COR-L47 (cell line): ENCODE results near the gene PSAP.

Experiments
- DNase-seq: peaks from one replicate; lab custom pipeline; 2025; lab: John Stamatoyannopoulos, UW

Gene PSAP

DNA sequence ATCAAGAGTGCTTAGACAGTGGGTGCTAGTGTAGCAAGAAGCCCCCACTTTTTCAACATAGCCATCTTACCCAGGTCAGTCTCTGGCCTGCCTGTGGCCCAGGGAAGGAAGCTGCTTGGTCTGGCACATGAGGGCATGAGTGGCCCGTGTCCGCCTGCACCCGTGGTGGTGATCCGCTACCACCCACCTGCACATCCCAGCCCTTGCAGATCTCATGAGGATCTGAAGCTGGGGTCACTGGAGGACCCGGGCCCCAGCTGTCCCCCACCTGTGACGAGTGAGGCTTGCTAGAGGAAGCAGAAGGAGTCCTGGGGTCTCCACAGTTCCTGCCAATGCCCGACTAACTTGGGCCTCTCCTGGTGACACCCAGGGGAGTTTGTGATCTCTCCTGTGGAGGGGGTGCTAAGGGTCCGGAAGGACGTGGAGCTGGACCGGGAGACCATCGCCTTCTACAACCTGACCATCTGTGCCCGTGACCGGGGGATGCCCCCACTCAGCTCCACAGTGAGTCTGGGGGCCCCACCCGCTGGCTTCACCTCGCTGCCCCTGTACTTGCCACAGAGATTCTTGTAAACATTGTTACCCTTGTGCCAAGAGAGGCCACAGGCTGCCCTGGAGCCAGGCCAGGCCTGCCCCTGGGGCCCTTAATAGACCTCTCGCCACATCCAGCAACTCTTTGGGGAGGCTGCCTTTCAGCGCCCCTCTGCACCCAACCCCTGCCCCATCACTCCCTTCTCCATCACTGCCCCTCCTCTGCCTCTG is 67.0 kb downstream of the PSAP start:
- DNase-seq: no peak

DNA sequence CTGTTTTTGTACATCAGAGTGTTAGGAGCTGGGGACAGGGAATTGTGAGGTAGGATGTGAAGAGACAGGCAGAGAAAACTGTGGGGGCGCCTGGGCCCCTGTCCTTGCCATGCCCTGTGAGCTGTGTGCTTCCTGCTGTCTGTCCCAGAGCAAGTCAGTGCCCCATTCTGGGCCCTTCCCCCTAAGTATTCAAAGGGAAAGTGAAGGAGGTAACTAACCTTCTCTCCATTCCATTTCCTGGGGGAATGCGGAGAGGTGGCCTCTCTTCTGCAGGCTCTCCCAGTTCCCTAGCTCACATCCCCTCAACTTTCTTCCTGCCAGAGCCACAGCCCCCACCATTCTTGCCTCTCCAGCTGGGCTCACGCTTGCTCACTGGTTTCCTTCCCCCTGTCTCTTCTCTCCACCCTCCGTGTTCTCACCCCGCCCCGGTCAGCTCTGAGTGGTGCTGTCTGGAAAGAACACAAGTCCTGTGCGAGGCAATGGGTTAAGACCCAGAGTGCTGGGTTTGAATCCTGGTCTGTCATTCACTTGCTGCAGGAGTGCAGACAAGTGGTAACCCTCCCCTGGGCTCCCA is 68.0 kb downstream of the PSAP start:
- DNase-seq: no peak

DNA sequence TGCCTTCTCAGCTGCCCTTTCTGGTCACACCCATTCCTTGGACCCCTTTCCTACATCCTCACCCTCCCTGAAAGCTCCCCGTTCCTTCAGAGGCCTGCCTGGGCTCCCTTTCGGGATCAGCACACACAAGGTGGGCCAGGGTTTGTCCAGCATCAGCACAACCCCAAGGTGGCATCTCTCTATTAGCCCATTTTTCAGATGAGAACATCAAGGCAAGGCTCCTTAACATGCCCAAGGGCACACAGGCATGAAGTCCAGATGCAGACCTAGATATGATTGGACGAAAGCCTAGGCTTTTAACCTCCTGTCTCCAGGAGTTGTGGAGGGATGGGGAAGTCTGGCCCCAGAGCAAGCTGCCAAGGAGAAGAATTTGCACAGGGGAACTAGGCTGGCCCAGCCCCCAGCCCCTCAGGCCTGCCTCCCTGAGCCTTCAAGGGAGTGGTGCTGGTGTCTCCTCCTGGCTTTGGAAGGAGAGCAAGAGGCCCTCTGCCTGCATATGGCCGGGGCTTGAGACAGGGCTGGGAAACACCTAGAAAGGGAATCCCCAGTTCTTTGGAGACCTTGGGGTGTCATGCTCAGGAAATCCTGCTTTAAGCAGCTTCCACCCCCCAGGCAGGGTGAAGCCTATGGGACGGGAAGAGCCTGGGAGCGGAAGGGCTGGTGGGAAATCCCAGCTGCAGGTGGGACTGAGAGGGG is 68.7 kb downstream of the PSAP start:
- DNase-seq: no peak

DNA sequence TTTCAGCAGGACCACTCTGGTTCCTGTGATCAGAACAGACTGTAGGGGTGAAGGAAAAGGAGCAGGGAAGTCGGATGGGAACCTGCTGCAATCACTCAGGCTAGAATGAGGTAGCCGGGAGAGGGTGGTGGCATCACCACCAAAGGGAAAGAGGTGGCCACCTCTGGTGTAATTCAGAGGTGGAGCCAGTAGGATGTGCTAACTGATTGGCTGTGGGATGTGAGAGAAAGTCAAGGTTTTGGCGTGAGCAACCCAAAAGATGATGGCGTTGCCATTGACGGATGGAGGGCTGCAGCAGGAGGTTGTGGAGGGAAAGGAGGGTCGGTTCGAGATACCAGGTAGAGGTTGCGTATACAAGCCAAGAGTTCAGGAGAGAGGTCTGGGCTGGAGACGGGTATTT is 70.3 kb downstream of the PSAP start:
- DNase-seq: no peak

DNA sequence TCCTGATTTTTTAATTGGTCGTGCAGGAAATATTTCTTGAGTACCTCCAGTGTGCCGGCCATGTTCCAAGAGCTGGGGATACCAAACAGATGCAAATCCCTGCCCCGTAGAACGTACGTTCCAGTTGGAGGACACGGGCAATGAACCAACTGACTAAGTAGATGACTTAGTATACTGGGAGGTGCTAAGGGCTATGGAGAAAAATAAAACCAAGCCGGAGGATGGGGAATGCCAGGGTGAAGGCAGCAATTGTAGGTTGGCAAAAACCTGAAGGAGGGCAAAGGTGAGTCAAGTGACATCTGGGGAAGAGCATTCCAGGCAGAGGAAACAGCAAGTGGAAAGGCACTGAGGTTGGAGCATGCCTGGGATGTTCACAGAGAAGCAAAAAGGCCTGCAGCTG is 70.9 kb downstream of the PSAP start:
- no peak for DNase-seq

DNA sequence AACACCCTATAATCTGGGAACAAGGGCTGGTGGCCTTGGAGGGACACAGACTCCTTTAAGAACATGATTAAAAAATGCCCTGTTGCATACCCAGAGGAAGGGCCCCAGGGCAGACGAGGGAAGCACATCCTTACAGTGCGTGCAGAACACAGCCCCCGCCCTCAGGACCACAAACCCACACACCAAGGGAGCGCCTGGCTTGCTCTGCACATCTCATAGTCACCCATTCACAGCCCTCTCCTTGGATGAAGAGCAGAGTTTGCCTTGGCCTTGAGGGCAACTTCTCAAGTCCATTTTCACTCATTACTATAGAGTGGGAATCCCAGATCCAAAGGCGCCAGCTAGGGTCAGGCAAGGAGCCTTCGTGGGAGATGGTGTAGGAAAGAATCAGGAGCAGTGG is 71.4 kb downstream of the PSAP start:
- no peak for DNase-seq

DNA sequence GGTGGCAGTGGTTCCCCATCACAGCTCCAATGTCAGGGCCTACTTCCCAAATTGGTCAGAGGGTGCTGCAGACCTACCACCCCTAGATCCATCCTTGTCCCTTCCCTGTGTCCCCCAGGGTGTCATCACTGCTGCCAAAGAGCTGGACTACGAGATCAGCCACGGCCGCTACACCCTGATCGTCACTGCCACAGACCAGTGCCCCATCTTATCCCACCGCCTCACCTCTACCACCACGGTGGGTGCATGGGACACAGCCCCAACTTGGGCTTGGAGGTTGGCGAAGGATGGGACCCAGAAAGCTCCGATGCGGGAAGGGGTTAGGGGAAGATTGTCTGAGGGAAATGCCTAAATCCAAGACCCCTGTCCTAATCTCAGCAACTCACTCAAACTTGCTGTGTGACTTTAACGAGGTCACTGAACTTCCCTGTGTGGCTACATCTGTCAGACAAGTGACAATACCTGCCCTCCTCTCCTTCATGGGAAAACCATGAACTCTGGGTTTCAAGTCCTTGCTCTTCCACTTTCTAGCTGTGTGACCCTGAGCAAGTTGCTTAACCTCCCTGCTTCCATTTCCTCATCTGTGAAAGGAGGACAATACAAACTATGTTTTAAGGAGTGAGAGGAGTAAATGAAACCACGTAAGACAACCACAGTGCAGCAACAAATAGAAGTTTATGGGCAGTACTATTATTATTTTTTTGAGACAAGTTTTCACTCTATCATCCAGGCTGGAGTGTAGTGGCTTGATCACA is 72.8 kb downstream of the PSAP start:
- DNase-seq: no peak

DNA sequence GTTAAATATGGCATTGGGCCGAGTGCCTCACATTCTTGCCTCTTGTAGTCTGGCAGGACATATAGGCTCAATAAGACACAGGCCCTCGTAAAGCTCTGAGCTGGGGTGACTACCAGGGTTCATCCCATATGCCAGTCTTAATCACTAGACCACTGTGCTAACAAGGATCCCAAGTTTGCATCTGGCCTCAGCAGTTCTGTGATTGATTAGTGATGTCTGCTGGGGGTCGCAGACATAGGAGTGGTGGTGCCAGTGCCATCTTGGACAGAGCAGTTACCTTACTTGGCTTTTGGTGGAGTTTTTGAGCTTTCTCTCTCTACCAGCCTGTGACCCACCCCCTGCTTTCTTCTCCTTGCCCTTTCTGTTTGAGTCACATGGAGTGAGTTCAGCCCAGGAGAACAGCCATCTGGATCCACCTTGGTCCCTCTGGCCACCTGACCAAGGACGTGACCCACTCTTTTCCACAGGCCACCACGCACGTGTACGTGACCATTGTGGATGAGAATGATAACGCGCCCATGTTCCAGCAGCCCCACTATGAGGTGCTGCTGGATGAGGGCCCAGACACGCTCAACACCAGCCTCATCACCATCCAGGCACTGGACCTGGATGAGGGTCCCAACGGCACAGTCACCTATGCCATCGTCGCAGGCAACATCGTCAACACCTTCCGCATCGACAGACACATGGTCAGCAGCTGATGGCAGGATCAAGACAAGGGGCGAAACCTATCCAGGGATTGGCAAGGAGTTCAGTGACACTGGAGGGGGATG is 73.7 kb downstream of the PSAP start:
- DNase-seq: no peak

DNA sequence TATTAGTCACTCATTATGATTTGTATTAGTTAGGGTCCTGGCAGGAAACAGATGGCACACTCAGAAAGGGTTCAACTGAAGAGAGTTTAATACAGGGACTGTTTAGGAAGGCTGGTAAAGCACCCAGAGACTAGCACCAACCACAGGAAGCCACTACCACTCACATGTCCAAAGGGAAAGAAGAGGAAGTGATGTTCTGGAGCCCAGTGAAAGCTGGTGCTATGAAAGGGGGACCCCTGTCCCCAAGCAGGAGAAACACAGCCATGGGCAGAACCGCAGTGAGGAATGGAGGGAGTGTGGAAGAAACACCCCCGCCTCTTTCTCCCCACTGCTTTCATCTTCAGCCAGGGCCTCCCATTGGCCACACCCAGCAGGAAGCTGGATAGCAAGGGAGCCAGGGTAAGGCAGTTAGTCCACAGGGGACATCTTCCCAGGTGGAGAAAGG is 74.5 kb downstream of the PSAP start:
- DNase-seq: no peak

DNA sequence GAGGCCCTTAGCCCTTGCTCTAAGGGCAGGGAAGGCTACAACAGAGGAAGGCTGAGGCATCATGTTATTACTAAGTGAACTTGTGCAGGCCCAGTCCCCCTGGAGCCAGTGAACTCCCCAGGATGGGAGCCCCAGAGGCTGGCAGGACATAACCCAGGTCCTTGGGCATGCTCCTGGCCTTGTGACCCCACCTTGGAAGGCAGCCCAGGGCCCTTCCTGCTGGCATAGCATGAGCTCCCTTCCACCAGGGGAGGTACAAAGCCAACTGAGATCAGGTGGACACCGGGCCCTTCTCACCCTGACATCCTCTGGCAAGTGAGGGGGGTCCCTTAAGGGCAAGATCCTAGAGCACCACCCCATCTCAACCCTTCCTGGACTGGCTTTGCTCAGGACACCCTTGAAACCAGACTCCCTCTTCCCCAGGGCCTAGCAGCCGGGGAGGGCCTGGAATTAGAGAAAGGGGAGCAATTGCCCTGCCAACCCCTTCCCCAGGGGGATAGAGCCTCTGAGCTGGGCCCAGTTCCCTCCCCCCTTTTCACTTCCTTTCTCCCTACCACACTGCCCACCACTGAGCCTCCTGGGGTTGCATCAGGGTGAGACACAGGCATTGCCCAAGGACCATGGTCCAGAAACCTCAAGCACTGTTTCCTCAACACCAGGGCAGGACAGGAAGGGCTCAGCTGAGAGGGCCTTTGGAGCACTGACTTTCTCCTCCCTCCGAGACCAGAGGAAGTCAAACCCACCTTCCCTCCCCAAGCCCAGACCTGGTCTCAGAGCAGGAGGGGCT is 75.9 kb downstream of the PSAP start:
- DNase-seq: no peak

DNA sequence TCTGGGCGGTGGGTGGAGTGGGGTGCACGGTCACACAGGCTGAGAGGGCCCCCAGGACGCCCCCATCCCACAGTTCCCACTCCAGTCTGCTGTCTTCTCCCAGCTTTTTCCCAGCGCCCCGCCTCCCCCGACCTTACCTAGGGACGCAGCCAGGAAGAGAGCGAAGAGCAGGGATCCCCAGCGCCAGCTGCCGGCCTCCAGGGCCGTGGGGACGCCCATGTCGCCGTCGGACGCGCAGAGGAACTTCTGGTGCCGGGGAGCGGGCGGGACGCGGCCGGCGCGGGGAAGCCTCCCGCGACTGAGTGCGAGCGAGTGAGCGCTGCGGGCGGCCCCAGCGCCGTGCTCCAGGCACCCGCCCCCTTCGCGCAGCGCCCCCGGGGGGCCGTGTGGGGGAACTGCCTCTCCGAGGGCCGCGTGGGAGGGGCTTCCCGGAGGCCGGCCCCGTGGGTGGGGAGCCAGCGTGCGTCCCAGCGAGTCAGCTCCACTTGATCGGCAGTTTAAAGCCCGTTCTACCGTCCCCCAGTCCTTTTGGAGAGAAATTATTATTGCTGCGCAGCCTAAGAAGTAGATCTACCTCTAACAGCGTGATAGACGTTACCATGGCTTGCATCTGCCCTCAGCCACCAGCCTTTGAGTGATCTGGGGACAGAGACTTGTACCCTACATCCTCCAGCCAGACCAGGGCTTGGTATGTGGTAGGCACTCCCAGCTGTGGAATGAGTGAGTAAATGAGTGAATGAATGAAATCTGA is 77.7 kb downstream of the PSAP start, which contains the start of gene VSIR:
VSIR (minus strand) TSS at position 300 of the 751 bp plus-strand sequence; CDS start at position 219, 81 bp downstream.
- DNase-seq: peak; percentile 33

DNA sequence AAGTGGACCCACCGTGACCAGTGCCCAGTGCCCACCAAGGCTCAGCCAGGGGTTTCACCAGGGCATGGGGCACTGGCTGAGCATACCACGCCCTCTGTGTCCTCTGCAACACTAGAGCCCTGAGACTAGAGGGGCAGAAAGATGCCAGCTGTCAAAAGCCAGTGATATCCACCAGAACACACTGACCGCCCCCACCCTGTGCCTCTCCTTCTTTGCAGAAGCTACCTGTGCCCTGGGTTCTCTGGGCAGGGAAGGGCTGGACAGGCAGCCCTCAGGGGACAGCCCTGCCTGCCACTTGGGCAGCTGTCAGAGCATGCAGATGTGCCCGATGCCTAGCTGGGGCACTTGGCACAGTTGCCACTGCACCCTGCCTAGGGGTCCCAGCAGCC is 78.2 kb downstream of the PSAP start:
- DNase-seq: no peak

DNA sequence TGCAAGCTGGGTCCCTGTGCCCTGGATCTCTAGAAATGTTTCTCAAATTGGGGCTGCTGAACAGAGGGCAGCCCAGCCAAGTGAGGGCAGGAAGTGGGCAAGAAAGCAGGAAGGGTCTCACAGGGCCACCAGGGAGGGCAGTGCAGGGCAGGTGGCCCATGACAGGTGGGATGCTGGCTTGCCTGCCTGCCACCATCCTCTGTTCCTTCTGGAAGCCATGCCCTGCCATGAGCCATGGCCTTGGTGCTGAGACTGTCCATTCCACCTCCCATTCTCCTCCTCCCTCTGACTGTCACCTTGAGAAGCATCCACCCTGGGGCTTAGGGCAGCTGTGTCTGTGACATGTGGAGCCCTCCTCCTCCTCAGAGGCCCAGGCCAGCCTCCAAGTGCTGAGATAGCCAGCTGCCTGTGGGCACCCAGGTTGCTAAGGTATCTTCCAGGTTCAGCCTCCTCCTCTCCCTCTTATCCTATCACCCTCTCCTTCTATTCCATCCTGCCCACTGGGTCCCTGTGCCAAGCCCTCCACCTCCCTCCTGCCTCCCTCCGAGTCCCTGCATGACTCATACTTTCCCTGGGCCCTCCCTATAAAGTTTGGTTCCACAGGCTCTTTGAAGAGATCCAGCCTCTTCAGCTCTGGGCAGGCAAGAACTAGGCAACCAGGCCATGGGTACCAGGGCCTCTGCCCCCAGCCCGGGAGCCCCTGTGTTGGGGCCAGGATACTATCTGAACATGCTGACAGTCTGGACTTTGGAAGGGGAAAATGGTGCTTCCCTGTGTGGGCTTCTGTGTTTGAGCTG is 79.0 kb downstream of the PSAP start:
- no peak for DNase-seq

DNA sequence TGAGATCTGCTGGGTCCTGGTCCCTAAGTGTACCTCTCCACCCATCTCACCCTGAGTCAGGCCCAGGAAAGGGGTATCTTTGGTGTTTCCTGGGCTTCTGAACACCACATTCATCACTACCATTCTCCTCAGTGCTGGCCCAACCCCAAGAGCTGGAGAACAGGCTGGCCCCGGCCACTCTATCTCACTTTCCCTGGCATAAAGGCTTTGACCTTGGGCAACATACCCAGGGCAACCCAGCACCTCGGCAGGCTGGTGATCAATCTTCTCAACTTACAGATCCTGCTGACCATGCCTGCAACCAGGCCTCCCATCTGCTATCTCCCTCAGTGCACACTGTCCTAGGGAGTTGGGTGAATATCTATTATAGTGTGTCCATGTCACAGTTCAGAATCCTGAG is 79.8 kb downstream of the PSAP start:
- no peak for DNase-seq

DNA sequence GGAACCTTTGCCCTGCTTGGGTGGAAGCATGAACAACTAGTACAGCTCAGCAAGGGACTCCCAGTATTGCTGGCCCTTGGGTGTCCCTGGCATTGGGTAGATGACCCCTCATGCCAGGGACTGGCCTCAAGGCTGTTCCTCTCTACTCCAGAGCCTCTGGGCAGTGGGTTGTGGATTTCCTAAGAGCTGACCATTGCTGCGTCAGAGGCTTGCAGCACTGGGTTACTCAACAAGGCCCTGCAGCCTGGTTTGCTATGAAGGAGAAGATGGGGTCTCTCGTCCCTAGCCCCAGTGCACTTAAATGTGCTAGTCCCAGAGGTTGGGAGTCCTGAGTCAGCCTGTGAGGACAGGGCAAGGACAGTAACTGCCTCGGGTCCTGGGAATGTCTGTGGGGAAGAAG is 80.3 kb downstream of the PSAP start:
- no peak for DNase-seq

DNA sequence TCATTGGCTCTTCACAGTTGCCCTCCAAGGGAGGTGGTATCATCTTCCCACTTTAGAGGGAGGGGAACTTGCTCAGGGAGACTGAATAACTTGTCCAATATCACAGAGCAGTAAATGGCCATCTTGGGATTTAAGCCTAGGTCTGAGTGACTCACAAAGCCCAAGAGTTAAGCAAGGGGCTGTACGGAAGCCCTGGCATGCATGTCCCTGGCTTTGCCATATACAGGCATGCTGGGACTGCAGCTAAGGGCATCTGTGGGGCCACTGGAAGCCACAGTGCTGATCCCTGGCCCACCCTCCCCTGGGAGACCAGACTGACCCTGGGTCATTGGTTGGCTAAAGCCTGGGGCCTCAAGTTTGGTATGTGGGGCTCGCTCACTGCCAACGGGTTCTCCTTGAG is 80.8 kb downstream of the PSAP start:
- no peak for DNase-seq

DNA sequence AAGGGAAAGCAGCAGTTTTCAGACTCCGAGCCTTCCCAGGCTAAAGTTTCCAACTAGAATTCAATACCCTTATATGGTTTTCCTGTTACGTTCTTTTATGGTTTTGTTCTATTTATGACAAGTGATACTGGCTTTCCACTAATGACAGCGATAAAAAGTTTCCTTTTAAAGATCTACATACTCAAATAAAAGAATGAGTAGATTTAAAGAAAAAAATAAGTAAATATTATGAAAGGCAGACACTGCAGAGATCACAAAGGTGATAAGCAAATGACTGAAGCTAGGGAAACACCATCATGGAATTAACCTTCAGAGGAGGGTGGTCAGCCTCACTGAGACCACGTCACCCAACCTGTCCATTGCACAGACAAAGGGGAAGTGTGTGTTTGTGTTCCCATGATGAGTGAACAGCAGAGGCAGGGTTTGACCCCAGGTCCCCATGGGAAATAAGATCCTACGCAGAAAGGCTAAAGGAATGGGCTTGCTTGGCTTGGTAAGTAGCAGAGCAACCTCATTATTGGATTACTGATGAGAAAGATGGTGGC is 81.7 kb downstream of the PSAP start:
- DNase-seq: no peak

DNA sequence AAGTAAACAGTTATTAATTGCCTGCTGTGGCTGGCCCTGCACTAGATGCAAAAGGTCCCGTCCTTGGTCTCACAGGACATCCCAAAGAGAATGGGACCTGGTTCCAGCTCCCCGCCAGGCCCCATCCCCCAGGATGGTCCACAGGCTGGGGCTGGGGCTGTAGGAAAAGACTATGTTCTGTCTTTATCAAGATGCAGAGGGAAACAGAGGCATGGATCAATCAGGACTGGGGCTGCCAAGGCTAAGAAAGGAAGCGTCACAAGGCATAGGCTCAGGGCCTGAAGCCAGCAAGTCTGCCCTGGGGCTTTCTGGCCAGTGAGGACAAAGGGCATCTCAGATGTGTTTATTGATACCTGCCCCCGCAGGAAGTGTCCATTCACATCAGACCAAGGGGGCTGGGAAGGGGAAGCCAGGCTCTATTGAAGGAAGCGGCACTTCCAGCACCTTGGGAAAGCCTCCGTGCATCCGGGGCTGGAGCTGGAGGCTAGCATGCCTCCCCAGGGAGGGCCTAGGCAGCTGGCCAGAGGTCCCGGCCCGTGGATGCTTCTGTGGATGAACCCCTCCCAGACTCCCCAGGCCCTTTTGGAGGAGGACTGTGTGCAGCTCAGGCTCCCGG is 83.5 kb downstream of the PSAP start:
- no peak for DNase-seq
